Smooth muscle cell of the umbilical artery (primary cell): ENCODE data around the gene PLAU. TPM values are rescaled to one million over a fixed set of nuclear protein-coding genes. Genes with fewer than 3 reads are reported as not detected.

Source experiments
- total RNA-seq: library from RNA; depleted of rRNA; stranded (reverse); fragments of >200 nt; gene quantifications from 2 replicates; pipeline ENCODE4 v1.2.3, GENCODE V29; 2014

PLAU gene
- 56.4 and 266 TPM in 2 replicates for total RNA-seq

GRCh38 chr10:73910764-73911552 is at the start of gene PLAU:
PLAU (plus strand) TSS chr10:73911132; CDS start chr10:73911556, 424 bp downstream.

GRCh38 chr10:73874267-73875138 is 36.4 kb upstream of the PLAU start, which contains the start of gene CAMK2G:
CAMK2G (minus strand) TSS chr10:73874555; CDS start chr10:73874461, 94 bp downstream.

Other genes with a start within 250 kb of the PLAU start
- gene AGAP5, start 213.0 kb upstream of the PLAU start, total RNA-seq, result 2.7 and 4.8 TPM in 2 replicates
- gene SEC24C, start 166.8 kb upstream of the PLAU start, total RNA-seq, result 47.2 and 88.3 TPM in 2 replicates
- gene CHCHD1, start 129.1 kb upstream of the PLAU start, total RNA-seq, result 10.5 and 15.7 TPM in 2 replicates
- gene ZSWIM8, start 125.5 kb upstream of the PLAU start, total RNA-seq, result 55.2 and 59.4 TPM in 2 replicates
- gene NDST2, start 99.5 kb upstream of the PLAU start, total RNA-seq, result 8.9 and 16.6 TPM in 2 replicates
- 23.5 and 32.2 TPM in 2 replicates for gene CAMK2G, start 36.6 kb upstream of the PLAU start, total RNA-seq
- gene VCL, start 87.0 kb downstream of the PLAU start, total RNA-seq, result 265 and 404 TPM in 2 replicates
- 26.7 and 40.9 TPM in 2 replicates for gene AP3M1, start 239.7 kb downstream of the PLAU start, total RNA-seq
- gene ADK, start 240.1 kb downstream of the PLAU start, total RNA-seq, result 22.6 and 47.1 TPM in 2 replicates